IPS-18c (cell line): ENCODE results near the gene SELENOI.
"Not testable (repeated sequence)": the region's sequence is repeated elsewhere in the genome, so short reads cannot be mapped to it uniquely, and the experiment has no call there.

ENCODE experiments used
- H3K4me3 ChIP-seq: 2 replicates; pipeline ENCODE4 v1.7.0; 2013; ENCODE audit warnings: low read depth, mild to moderate bottlenecking, low read length, moderate library complexity; ENCODE audit not compliant: insufficient read depth
- H3K9me3 ChIP-seq: one replicate; pipeline ENCODE4 v1.6.1; 2013; ENCODE audit warnings: mild to moderate bottlenecking, low read length, moderate library complexity; ENCODE audit not compliant: control insufficient read depth, insufficient read depth

SELENOI gene

DNA sequence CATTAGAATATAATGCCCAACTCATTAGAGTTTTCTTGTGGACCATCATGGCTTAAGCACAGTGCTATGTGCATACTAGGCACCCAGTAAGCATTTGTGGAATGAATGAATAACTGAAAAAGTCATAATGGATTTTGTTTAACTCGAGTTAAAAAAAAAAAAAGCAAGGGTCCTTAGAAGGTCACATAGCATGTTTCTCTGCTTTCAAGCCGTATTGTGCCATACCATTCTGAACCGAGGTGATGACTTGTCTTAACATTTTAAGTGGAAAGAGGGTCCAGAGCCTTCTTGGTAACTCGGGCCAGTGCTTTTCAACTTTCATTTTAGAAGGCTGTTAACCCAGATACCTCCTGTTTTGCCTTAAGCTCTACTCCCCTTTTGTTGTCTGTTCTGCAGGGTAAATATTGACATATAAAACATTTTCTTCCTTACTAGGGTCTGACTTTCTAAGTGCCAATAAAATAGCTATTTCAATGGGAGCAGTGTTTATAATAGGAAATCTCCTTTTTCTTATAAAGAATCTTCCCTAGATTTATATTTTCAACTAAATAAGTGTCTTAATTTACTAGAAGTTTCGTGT is 1.4 kb downstream of the SELENOI start:
- Histone ChIP-seq H3K4me3 (peak overlapping the region; percentile 98), H3K9me3 (peaks cover 2% of the 10 kb centered on the region)

DNA sequence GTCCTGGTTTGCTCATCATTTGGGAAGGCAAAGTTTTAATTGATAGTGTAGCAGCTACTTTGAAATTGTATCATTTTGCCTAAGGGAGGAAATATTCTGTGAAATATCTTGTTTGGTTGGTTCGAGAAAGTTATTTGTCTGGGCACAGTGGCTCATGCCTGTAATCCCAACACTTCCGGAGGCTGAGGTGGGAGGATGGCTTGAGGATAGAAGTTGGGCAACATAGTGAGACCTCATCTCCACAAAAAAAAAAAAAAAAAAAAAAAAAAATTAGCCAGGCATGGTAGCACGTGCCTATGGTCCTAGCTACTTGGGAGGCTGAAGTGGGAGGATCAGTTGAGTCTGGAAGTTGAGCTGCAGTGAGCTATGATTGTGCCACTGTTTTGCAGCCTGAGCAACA is 3.7 kb downstream of the SELENOI start:
- peaks cover 2% of the 10 kb centered on the region for H3K9me3 ChIP-seq
- H3K4me3 ChIP-seq, result no peak overlapping the region

DNA sequence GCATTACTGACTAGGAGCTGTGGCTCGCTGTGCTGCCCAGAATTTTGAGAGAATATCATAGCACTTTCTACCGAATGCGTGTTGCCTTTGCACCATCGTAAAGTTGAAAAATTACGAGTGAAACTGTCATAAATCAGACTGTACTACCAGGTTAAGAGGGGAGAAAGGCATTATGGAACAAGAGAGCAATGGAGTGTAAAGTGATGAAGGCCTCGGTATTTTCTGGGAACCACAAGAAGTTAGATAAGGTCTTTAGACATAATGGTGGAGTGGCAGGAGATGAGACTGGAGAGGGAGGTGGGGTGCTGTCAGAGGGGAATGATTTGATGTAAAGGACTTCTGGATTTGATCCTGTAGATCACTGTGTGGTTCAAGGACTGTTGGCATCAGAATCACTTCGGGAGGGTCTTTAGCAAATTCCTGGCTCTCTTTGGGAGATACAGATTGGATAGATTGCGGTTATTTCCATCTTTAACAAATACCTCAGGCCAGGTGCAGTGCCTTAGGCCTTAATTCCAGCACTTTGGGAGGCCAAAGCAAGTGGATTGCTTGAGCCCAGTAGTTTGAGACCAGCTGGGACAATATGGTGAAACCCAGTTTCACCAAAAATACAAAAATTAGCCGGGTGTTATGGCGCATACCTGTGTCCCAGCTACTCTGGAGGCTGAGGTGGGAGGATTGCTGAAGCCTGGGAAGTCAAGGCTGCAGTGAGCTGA is 5.6 kb downstream of the SELENOI start:
- H3K4me3 ChIP-seq, result no peak overlapping the region
- H3K9me3 ChIP-seq, result peaks cover 2% of the 10 kb centered on the region

DNA sequence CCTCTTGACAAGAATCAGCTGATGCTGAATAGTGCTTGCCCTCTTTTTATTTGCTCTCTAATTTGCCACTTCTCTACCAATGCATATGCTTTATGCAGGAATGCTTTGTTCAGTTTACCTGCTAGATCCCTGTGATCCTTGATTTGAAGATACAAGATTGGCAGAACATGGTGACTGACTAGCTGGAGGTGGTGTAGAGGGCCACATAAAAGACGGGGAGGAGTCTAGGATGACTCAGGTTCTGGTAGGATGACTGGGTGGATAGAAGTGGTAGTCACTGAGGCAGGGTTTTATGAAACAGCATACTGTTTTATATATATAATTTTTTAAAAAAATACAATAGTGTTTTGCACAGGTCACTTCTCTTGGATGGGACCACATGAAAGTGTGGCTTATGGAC is 6.9 kb downstream of the SELENOI start:
- H3K4me3 ChIP-seq, result no peak overlapping the region
- H3K9me3 ChIP-seq, result peaks cover 5% of the 10 kb centered on the region

DNA sequence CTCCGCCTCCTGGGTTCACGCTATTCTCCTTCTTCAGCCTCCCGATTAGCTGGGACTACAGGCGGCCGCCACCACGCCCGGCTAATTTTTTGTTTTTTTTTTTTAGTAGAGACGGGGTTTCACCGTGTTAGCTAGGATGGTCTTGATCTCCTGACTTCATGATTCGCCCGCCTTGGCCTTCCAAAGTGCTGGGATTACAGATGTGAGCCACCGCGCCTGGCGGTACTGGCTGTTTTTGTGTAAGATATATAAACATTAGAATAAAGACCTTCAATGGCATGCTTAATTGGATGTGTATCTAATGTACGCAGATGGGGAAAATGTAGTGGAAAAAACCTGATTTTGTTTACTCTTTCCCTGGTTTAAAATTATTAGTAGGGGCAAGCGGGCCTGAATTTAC is 8.5 kb downstream of the SELENOI start:
- not testable (repeated sequence) for H3K9me3 ChIP-seq, H3K4me3 ChIP-seq

DNA sequence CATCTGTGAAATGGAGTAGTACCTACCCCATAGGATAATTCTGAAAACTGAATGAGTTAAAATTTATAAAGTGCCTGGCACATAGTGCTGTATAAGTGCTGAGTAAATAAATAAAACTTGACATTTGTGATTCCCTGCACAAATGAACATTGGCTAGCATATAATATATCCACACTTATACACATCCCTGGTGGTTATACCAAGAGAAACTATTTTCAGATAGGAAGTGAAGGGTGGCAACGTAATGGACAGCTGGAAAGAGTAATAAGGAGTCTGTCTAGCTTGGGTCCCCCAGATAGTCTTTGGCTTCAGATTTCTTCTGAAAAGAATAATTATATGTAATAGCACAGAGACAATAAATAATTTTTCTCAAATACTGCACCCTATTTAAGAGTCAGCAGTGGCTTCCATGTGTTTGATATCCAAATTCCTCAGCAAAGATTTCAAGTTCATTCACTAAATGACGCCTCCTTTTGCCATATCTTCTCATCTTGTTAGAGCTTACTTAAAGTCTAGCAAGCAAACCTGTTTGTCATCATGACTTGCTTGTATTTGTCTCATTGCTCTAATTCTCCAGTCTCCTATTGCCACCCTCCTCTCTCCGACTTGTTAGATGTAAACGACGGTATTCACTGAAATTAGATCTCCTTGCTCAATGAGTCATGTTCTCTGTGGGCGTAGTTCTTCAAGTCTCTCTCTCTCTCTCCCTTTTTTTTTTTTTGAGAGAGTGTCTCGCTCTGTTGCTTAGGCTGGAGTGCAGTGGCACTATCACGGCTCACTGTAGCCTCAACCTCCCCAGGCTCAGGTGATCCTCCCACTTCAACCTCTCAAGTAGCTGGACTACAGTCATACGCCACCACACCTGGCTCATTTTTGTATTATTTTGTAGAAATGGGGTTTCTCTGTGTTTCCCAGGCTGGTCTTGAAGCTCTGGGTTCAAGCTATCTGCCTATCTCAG is 9.4 kb downstream of the SELENOI start:
- Histone ChIP-seq H3K4me3 (no peak overlapping the region), H3K9me3 (peaks cover 3% of the 10 kb centered on the region)

DNA sequence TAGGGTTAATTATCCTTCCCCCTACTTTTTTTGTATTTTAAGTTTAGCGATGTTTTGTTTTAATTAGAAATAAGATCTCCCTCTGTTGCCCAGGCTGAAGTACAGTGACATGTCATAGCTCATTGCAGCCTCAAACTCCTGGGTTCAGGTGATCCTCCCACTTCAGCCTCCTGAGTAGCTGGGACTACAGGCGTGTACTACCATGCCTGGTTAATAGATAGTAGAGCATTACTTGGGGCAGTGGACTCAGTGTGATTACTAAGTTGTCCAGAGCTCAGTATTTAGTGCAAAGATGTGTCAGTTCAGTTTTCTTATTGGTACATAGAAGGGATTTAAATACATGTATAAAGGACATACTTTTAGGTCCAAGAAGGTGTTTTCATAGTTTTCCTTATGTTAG is 10.2 kb downstream of the SELENOI start:
- Histone ChIP-seq H3K9me3 (peaks cover 3% of the 10 kb centered on the region), H3K4me3 (no peak overlapping the region)

DNA sequence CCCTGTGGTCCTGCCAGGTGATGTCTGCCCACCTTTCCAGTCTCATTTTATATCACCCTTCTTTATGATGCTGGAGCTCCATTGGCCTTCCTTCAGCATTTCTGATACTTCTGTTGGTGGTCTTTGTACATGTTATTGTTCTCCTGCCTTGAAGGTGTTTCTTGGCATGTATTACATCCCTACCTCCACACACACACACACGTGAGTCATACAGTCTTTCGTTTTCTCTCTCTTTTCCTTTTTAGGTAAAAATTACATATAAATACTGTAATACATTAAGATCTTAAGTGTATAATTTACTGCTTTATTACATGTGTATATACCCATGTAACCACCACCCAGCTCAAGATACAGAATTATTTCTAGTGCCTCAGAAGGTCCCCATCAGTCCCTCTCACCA is 10.8 kb downstream of the SELENOI start:
- peaks cover 3% of the 10 kb centered on the region for H3K9me3 ChIP-seq
- H3K4me3 ChIP-seq, result no peak overlapping the region

DNA sequence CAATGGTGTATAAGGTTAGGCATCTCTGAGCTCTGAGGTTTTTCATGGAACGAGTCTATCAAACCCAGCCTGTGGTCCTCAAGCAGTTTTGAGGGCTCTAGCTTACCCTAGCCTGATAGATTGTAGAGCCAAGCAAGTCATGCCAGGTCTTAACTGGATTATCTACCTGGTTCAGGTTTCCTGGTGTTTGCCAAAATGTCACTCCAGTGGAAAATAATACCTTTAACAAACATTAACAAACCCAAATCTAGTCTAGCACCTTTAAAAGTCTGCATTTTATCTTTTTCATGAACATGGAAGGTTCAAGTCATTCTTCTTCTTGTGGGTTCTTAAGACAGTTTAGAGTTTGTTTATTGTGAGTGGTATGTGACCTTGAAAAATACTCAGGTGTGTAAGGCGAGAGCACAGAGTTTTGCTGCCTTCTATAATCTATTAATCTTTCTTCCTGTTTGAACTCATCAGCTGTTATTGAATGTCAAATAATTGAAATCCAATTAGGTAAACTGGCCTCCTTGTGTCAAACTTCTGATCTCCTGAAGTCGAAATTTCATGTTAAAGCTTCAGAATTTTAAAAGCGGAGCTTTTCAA is 14.0 kb downstream of the SELENOI start:
- Histone ChIP-seq H3K9me3 (peaks cover 3% of the 10 kb centered on the region), H3K4me3 (no peak overlapping the region)

DNA sequence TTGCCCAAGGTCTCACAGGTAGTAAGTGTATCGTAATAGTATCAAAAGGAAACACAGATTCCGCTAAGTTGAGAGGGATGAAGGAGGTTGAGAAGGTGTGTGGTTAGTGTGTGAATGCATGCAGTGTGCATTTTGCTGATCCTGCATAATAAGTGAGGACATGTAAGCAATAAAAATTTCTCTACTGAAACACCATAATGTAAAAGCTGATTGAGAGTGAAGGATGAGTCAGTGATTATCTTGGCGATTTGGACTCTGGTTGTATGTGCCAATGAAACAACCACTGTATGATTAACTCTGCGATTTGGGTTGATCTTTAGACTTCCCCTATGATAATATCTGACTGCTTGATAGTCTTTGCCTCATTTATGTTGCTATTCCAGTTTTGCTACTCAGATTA is 17.4 kb downstream of the SELENOI start:
- Histone ChIP-seq H3K4me3 (no peak overlapping the region), H3K9me3 (no peaks in the 10 kb centered on the region)

DNA sequence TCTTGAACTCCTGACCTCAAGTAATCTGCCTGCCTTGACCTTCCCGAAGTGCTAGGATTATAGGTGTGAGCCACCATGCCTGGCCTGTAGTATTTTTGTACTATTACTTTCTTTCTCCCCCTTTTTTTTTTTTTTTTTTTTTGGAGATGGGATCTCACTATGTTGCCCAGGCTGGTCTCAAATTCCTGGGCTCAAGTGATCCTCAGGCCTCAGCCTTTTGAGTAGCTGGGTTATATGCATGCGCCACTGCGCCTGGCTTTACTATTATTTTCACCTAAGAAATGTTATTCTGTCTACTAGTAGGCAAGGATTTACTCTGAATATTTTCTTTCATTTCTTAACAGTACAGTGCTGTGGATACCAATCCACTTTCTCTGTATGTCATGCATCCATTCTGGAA is 18.0 kb downstream of the SELENOI start:
- Histone ChIP-seq H3K9me3 (no peaks in the 10 kb centered on the region), H3K4me3 (no peak overlapping the region)

DNA sequence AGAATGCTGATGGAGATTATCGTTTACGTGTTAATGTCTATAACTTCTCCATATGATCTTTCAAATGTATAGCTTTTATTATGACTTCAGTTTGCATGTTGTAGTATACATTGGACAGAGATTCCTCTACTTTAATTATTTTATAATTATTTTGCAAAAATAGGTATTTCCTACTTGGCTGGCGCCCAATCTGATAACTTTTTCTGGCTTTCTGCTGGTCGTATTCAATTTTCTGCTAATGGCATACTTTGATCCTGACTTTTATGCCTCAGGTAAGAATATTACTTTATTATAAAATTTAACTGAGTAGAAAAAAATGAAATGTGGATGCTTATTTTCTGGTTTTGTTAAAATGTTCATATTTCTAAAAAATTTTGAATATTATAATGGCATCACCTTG is 18.7 kb downstream of the SELENOI start:
- Histone ChIP-seq H3K4me3 (no peak overlapping the region), H3K9me3 (no peaks in the 10 kb centered on the region)

DNA sequence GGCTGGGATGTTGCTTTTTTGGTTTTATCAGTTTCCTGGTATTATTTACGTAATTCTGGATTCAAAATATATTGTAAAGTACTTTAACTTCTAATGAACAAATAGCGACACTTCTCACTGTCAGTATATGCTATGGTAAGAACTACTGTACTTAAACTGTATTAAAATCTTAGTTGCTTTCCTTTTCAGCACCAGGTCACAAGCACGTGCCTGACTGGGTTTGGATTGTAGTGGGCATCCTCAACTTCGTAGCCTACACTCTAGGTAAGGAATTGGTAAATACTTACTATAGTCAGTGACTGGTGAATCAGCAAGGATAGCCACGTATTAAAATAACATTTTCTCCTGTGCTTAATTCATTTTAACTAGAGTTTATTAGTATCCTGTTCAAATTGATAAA is 21.0 kb downstream of the SELENOI start:
- H3K9me3 ChIP-seq, result no peaks in the 10 kb centered on the region
- no peak overlapping the region for H3K4me3 ChIP-seq

DNA sequence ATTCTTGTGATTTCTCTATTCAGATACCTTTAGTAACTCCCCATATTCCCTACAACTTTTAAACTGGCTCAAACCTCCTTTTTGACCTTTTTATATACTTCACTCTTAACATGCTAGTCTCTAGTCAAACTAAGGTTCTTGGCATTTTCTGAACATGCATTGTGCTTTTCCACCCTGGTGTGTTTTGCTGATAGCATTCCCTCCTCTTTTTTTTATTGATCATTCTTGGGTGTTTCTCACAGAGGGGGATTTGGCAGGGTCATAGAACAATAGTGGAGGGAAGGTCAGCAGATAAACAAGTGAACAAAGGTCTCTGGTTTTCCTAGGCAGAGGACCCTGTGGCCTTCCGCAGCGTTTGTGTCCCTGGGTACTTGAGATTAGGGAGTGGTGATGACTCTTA is 23.7 kb downstream of the SELENOI start:
- not testable (repeated sequence) for H3K4me3 ChIP-seq, H3K9me3 ChIP-seq

DNA sequence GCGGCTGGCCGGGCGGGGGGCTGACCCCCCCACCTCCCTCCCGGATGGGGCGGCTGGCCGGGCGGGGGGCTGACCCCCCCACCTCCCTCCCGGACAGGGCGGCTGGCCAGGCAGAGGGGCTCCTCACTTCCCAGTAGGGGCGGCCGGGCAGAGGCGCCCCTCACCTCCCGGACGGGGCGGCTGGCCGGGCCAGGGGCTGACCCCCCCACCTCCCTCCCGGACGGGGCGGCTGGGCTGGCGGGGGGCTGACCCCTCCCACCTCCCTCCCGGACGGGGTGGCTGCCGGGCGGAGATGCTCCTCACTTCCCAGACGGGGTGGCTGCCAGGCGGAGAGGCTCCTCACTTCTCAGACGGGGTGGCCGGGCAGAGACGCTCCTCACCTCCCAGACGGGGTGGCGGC is 25.0 kb downstream of the SELENOI start:
- H3K4me3 ChIP-seq, H3K9me3 ChIP-seq: not testable (repeated sequence)

DNA sequence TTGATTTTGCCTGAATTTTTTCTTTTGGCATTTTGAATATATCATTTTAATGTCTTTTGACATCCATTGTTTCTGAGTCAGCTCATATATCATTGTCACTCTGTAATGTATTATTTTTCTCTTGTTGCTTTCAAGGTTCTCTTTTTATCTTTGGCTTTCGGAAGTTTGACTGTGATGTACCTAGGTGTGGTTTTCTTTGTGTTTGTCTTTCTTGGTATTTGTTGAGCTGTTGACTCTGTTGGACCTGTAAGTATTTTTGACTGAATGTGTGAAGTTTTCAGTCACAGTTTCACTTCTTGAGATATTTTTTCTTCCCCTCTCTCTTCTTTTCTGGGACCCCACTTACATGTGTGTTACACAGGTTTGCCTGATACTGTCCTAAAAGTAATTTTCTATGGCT is 30.9 kb downstream of the SELENOI start:
- no peaks in the 10 kb centered on the region for H3K9me3 ChIP-seq

DNA sequence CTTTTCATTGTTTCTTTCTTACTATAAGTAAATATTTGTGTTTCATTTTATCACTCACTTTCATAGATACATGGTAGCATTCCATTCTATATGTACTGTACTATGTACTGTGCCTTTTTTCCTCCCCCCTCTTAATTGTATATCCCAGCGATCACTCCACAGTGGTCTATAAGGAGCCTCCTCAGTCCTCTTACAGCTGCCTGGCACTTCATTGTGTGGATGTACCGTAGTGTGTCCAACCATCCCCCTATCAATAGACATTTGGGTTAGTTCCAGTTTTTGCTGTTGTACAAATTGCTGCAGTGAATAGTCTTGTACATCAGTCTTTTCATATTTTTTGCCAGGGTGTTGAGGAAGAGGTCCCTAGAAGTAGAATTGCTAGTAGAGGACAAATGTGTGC is 34.3 kb downstream of the SELENOI start:
- H3K9me3 ChIP-seq, result no peaks in the 10 kb centered on the region

More for the DNA sequence above, 30.9 kb downstream of the SELENOI start:
- no peak overlapping the region for H3K4me3 ChIP-seq

DNA sequence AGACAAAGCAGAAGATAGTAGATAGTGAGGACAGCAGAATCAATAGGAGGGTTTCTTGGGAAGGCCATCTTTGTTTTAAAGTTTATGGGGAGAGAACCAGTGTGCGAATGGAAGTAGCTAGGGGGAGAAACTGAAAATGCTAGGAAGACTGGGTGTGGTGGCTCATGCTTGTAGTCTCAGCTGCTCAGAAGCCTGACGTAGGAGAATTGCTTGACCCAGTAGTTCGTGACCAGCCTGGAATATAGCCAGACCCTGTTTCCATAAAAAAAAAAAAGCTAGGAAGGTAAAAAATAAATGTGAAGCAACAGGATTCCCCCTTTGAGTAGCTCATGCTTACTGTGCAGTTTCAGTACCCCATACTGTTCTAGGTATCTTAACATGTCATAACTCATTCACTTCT is 36.6 kb downstream of the SELENOI start:
- H3K4me3 ChIP-seq, result no peak overlapping the region
- H3K9me3 ChIP-seq, result no peaks in the 10 kb centered on the region

More for the DNA sequence above, 34.3 kb downstream of the SELENOI start:
- H3K4me3 ChIP-seq, result no peak overlapping the region
